Anterior cingulate cortex (tissue), 58 donors: ENCODE measurements around the gene IL1RN.

Experiments
- DNase-seq, 58 donors: peaks; one replicate each; lab custom pipeline; 2025; lab: John Stamatoyannopoulos, UW

IL1RN gene

GRCh38 chr2:113169586-113169985 lies 42.2 kb downstream of the IL1RN start:
- no peak for DNase-seq

- no peak for DNase-seq
Observed at GRCh38 chr2:113171334-113172075, 44.1 kb downstream of the IL1RN start.

- DNase-seq, result no peak
Observed at GRCh38 chr2:113172721-113173541, 45.5 kb downstream of the IL1RN start.

- DNase-seq, result peak in 6 of 58 donors; percentile 12 to 44 (median 20)
Observed at GRCh38 chr2:113173542-113174375, 46.4 kb downstream of the IL1RN start, which contains the start of gene PSD4. Gene PSD4 (plus strand): TSS chr2:113173971. CDS start chr2:113182457, 8,486 bp downstream.

GRCh38 chr2:113174376-113174750 lies 47.0 kb downstream of the IL1RN start:
- no peak for DNase-seq

- no peak for DNase-seq
Observed at GRCh38 chr2:113175042-113175628, 47.7 kb downstream of the IL1RN start.

- DNase-seq, result no peak
Observed at GRCh38 chr2:113175736-113176695, 48.6 kb downstream of the IL1RN start.

- no peak for DNase-seq
Observed at GRCh38 chr2:113176696-113177355, 49.4 kb downstream of the IL1RN start.

- no peak for DNase-seq
Observed at GRCh38 chr2:113178069-113178746, 50.8 kb downstream of the IL1RN start.

GRCh38 chr2:113178891-113179290 lies 51.5 kb downstream of the IL1RN start:
- no peak for DNase-seq

GRCh38 chr2:113179446-113180045 lies 52.1 kb downstream of the IL1RN start:
- no peak for DNase-seq

- no peak for DNase-seq
Observed at GRCh38 chr2:113180131-113180946, 52.9 kb downstream of the IL1RN start.

GRCh38 chr2:113181258-113182051 lies 54.1 kb downstream of the IL1RN start:
- DNase-seq, result peak in 2 of 58 donors; percentile 12 to 20

- no peak for DNase-seq
Observed at GRCh38 chr2:113182471-113183260, 55.3 kb downstream of the IL1RN start.

- no peak for DNase-seq
Observed at GRCh38 chr2:113183264-113183663, 55.9 kb downstream of the IL1RN start.
